Uterus (tissue), 2 donors: ENCODE measurements around the gene AADACL4.

Experiments
- CTCF ChIP-seq, 4 experiments: fragments of 200-600 bp in 2 of 4; fragments of 450-650 bp in 2 of 4; sonication (generic) in 2 of 4; IDR thresholded peaks; one replicate each; pipeline ENCODE4 v1.5.1; 2016 to 2019; ENCODE audit warnings: antibody characterized with exemption in 4 of 4, mild to moderate bottlenecking in 2 of 4, moderate library complexity in 1 of 4
- POLR2A ChIP-seq, 2 donors: fragments of 450-650 bp; IDR thresholded peaks; one replicate each; pipeline ENCODE4 v1.6.1; 2016; ENCODE audit warnings: antibody characterized with exemption in 2 of 2, mild to moderate bottlenecking in 1 of 2, moderate library complexity in 1 of 2

- TF ChIP-seq CTCF (IDR thresholded peaks at IDR 0.05) = no peak
- TF ChIP-seq POLR2A (IDR thresholded peaks at IDR 0.05) = no peak
Observed at GRCh38 chr1:12649971-12650421, 6.1 kb downstream of the AADACL4 start.
